ENCODE results near the gene SUGT1. TPM values are rescaled to one million over a fixed set of nuclear protein-coding genes. Genes with fewer than 3 reads are reported as not detected.

SUGT1 gene
- total and polyA plus RNA-seq, 10 of the 15 experiments (the other 5 are each of a cell fraction or from before 2014, with no cell fraction given), result 46.7 to 122 (median 77.3) TPM

DNA sequence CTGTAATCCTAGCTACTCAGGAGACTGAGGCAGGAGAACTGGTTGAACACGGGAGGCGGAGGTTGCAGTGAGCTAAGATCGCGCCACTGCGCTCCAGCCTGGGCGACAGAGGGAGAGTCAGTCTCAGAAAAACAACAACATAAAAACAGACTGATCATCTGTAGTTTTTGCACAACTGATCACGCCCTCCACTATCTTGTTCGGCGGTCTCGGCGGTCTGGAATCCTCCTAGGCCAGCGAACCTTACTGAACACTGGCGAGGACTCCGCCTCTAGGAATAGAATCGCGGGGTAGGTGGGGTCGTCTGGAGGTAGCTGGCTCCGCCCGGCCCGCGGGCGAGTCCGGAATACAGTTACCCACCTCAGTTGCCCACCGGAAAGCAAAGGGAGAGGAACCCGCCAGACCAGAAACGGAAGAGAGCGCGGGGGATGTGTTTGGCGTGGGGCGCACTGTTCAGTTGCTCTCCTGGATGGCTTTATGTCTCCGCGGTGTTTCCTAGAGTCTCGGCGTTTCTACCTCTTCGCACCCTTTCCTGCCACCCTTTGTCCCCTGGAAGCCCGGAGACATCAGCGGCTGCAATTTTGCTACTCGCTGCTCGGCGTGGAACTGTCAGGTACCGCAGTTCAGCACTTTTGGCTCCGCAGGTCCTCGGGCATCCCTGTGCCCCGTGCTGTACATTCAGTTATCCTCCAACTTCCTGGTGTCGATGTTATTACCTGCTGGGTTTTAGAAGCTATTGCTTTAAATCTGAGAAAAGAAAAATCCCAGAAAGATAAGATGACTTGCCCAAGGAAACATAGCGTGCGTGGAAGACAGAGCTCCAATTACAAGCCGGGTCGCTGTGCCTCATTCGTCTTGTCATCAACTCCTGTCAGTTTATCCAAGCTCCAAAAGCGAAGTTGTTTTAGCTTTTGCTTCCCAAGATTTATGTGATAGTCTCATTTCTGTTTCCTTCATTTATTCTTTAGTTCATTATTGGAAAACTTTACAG lies 35.3 kb upstream of the SUGT1 start (continued):
- TF ChIP-seq BHLHE40 (IDR thresholded peaks at IDR 0.05; ENCODE audit: borderline replicate concordance in 1 of 2, low read depth in 2 of 2, low read length in 1 of 2), result peak; percentile 11 to 62; a peak in 3 of 4 replicates
- TF ChIP-seq HDAC2 (IDR thresholded peaks at IDR 0.05), result no peak
- 0 out of 2 replicates have a peak, but pooled peaks have one; percentile 5 for TF ChIP-seq SPI1 (IDR thresholded peaks at IDR 0.05; ENCODE audit: borderline replicate concordance, insufficient read depth, low read depth, low read length)
- no peak for TF ChIP-seq PAX8 (IDR thresholded peaks at IDR 0.05)
- TF ChIP-seq HDAC6 (IDR thresholded peaks at IDR 0.05; ENCODE audit: unreplicated experiment), result no peak
- 0 out of 2 replicates have a peak, but pooled peaks have one; percentile 25 for TF ChIP-seq GATAD2B (conservative IDR thresholded peaks at IDR 0.05; ENCODE audit: low read depth)
- TF ChIP-seq, protein P1, sequence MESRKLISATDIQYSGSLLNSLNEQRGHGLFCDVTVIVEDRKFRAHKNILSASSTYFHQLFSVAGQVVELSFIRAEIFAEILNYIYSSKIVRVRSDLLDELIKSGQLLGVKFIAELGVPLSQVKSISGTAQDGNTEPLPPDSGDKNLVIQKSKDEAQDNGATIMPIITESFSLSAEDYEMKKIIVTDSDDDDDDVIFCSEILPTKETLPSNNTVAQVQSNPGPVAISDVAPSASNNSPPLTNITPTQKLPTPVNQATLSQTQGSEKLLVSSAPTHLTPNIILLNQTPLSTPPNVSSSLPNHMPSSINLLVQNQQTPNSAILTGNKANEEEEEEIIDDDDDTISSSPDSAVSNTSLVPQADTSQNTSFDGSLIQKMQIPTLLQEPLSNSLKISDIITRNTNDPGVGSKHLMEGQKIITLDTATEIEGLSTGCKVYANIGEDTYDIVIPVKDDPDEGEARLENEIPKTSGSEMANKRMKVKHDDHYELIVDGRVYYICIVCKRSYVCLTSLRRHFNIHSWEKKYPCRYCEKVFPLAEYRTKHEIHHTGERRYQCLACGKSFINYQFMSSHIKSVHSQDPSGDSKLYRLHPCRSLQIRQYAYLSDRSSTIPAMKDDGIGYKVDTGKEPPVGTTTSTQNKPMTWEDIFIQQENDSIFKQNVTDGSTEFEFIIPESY (IDR thresholded peaks at IDR 0.05), result no peak
- TF ChIP-seq CREM (IDR thresholded peaks at IDR 0.05; ENCODE audit: low read depth), result peak; percentile 77
- TF ChIP-seq BRCA1 (IDR thresholded peaks at IDR 0.05; ENCODE audit: low read depth, low read length), result no peak
- TF ChIP-seq, protein P2, sequence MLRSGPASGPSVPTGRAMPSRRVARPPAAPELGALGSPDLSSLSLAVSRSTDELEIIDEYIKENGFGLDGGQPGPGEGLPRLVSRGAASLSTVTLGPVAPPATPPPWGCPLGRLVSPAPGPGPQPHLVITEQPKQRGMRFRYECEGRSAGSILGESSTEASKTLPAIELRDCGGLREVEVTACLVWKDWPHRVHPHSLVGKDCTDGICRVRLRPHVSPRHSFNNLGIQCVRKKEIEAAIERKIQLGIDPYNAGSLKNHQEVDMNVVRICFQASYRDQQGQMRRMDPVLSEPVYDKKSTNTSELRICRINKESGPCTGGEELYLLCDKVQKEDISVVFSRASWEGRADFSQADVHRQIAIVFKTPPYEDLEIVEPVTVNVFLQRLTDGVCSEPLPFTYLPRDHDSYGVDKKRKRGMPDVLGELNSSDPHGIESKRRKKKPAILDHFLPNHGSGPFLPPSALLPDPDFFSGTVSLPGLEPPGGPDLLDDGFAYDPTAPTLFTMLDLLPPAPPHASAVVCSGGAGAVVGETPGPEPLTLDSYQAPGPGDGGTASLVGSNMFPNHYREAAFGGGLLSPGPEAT (IDR thresholded peaks at IDR 0.05; ENCODE audit: low read depth), result peak; percentile 89
- TF ChIP-seq, protein P3, sequence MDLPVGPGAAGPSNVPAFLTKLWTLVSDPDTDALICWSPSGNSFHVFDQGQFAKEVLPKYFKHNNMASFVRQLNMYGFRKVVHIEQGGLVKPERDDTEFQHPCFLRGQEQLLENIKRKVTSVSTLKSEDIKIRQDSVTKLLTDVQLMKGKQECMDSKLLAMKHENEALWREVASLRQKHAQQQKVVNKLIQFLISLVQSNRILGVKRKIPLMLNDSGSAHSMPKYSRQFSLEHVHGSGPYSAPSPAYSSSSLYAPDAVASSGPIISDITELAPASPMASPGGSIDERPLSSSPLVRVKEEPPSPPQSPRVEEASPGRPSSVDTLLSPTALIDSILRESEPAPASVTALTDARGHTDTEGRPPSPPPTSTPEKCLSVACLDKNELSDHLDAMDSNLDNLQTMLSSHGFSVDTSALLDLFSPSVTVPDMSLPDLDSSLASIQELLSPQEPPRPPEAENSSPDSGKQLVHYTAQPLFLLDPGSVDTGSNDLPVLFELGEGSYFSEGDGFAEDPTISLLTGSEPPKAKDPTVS (IDR thresholded peaks at IDR 0.05; ENCODE audit: low read depth, low read length), result peak; percentile 75; the same call in 1 of the 2 replicates
- TF ChIP-seq SREBF1 (IDR thresholded peaks at IDR 0.05; ENCODE audit: low read length), result peak; percentile 52
- TF ChIP-seq BCL11A (IDR thresholded peaks at IDR 0.05; ENCODE audit: low read depth, low read length), result no peak
- no peak for TF ChIP-seq NR2C2 (IDR thresholded peaks at IDR 0.05; ENCODE audit: borderline replicate concordance, control insufficient read depth, insufficient read length, low read depth)
- peak; percentile 53; the same call in 1 of the 2 replicates for TF ChIP-seq ZNF207 (IDR thresholded peaks at IDR 0.05; ENCODE audit: borderline replicate concordance)
- TF ChIP-seq NBN (IDR thresholded peaks at IDR 0.05), result peak; percentile 91
- TF ChIP-seq, protein P4, sequence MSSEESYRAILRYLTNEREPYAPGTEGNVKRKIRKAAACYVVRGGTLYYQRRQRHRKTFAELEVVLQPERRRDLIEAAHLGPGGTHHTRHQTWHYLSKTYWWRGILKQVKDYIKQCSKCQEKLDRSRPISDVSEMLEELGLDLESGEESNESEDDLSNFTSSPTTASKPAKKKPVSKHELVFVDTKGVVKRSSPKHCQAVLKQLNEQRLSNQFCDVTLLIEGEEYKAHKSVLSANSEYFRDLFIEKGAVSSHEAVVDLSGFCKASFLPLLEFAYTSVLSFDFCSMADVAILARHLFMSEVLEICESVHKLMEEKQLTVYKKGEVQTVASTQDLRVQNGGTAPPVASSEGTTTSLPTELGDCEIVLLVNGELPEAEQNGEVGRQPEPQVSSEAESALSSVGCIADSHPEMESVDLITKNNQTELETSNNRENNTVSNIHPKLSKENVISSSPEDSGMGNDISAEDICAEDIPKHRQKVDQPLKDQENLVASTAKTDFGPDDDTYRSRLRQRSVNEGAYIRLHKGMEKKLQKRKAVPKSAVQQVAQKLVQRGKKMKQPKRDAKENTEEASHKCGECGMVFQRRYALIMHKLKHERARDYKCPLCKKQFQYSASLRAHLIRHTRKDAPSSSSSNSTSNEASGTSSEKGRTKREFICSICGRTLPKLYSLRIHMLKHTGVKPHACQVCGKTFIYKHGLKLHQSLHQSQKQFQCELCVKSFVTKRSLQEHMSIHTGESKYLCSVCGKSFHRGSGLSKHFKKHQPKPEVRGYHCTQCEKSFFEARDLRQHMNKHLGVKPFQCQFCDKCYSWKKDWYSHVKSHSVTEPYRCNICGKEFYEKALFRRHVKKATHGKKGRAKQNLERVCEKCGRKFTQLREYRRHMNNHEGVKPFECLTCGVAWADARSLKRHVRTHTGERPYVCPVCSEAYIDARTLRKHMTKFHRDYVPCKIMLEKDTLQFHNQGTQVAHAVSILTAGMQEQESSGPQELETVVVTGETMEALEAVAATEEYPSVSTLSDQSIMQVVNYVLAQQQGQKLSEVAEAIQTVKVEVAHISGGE (CRISPR knock-in tag; IDR thresholded peaks at IDR 0.05), result peak; percentile 95
- TF ChIP-seq JUND (IDR thresholded peaks at IDR 0.05; ENCODE audit: low read depth, low read length), result no peak

Data from GM12878 (cell line).